Activated T-cell treated with anti-CD3 and anti-CD28 coated beads, Interleukin-2, amount 50 U/mL, for 4 hours (primary cell): Measurements from ENCODE around the gene FAM200C. TPM values are rescaled to one million over a fixed set of nuclear protein-coding genes. Genes with fewer than 3 reads are reported as not detected.

Experiments
- ATAC-seq, 2 donors: fragments of 200-7000 bp; cut with Tn5 transposase; one replicate each; pipeline ENCODE4 v1.10.0; 2021
- DNase-seq: peaks from one replicate; pipeline ENCODE4 v3.0.0-alpha.2; 2020
- H3K27me3 Mint-ChIP-seq: one replicate; pipeline ENCODE4 v1.8.0; 2021; ENCODE audit warnings: low read depth, mixed read lengths
- H3K36me3 Mint-ChIP-seq: one replicate; pipeline ENCODE4 v1.8.0; 2022; ENCODE audit warnings: mixed read lengths; ENCODE audit not compliant: insufficient read depth
- H3K4me1 Mint-ChIP-seq: one replicate; pipeline ENCODE4 v1.8.0; 2021; ENCODE audit warnings: low read depth, mixed read lengths
- H3K4me3 Mint-ChIP-seq: one replicate; pipeline ENCODE4 v1.8.0; 2021; ENCODE audit warnings: mild to moderate bottlenecking, moderate library complexity, mixed read lengths
- H3K9me3 Mint-ChIP-seq: one replicate; pipeline ENCODE4 v1.8.0; 2021; ENCODE audit warnings: mixed read lengths
- total RNA-seq, 3 donors: library from RNA; stranded (reverse); gene quantifications; one replicate each; pipeline ENCODE4 v1.2.1, GENCODE V29; 2021

FAM200C gene
- total RNA-seq, 3 donors from 2014 or later: 0.38 to 0.43 (median 0.42) TPM

DNA sequence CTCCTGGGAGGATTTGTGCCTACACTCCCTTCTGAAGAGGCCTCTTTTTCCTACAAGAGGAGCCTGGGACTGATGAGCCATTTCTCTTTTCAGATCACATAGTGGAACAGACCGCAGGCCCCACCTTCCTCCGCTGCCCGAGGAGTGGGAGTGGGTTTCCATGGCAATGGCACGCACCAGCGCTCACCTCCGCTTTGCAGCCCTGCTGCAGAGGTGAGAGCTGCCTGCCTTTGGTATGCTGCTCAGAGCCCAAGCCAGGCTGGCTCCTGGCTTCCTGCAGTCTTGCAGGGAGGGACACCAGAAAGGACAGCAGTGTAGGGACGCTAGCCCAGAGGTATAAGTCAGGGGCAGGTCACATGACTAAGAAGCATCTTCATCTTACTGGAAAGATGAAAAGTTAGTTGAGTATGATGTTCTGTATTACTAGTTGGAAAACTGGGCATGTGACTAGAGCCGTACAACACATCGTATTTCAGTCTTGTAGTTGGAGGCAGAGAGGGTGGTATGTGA lies 34.2 kb upstream of the FAM200C start:
- Mint-ChIP-seq H3K36me3 (peaks cover 2% of the 10 kb centered on the region), H3K27me3 (peaks cover 3% of the 10 kb centered on the region), H3K9me3 (no peaks in the 10 kb centered on the region), H3K4me1 (peaks cover 9% of the 10 kb centered on the region), H3K4me3 (no peak overlapping the region)
- DNase-seq (no peak), ATAC-seq (no peak)

DNA sequence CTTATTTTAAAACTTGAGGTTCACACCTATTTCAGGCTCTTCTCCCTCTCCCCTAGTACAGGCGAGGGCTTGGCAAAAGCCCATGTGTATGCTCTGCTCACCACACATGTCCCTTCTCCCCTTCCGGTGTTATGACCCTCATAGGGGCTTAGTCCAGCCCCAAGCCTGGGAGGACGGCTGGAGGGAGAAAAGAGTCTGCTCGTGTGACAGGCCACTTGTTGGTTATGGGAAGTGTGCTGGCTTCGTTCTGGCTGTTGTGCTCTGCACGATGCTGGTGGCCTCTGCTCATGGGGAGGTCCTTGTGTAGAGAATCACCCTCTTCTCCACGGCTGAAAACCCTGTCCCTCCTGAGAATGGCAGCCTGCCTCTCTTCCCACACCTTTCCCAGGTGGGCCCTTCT lies 32.9 kb upstream of the FAM200C start:
- ATAC-seq (no peak), DNase-seq (no peak)
- peaks cover 3% of the 10 kb centered on the region for H3K27me3 Mint-ChIP-seq
- peaks cover 6% of the 10 kb centered on the region for H3K4me1 Mint-ChIP-seq
- H3K36me3 Mint-ChIP-seq: peaks cover 2% of the 10 kb centered on the region
- no peak overlapping the region for H3K4me3 Mint-ChIP-seq
- no peaks in the 10 kb centered on the region for H3K9me3 Mint-ChIP-seq

DNA sequence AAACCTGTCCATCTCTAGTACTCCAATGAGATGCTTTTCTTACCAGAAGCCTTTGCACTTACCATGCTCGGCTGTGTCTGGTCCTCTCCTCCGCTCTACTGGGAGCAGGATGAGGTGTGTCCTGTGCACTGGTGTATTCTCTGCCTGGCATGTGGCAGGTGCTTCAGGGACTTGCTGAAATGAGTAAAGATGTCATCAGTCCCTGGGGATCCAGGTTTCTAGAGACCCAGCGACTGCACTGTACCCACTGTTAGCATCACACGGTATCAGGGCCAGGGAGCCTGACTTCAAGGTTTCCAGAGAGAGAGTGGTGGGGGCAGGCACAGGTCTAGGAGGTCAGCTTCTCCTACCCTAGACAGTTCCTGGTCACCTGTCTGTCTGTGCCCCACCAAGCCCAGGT lies 32.3 kb upstream of the FAM200C start:
- peaks cover 3% of the 10 kb centered on the region for H3K27me3 Mint-ChIP-seq
- peaks cover 2% of the 10 kb centered on the region for H3K36me3 Mint-ChIP-seq
- H3K9me3 Mint-ChIP-seq: no peaks in the 10 kb centered on the region
- no peak overlapping the region for H3K4me3 Mint-ChIP-seq
- DNase-seq (no peak), ATAC-seq (no peak)
- peaks cover 6% of the 10 kb centered on the region for H3K4me1 Mint-ChIP-seq

DNA sequence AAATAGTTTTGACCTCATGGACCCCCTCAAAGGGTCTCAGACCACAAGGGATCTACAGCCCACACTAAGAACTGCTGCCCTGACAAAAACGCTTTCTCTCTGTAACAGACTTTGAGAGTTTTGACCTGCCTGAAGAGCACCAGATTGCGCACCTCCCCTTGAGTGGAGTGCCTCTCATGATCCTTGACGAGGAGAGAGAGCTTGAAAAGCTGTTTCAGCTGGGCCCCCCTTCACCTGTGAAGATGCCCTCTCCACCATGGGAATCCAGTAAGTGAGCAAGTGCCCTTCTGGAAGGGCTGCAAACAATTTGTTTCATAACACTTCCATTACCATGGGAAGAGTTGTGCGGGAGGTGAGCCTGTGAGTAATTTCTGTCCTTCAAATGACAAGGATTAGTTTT lies 27.8 kb upstream of the FAM200C start:
- H3K9me3 Mint-ChIP-seq: no peaks in the 10 kb centered on the region
- H3K4me1 Mint-ChIP-seq: peaks cover 31% of the 10 kb centered on the region
- no peak for DNase-seq
- H3K4me3 Mint-ChIP-seq: no peak overlapping the region
- peaks cover 8% of the 10 kb centered on the region for H3K36me3 Mint-ChIP-seq
- ATAC-seq: no peak
- H3K27me3 Mint-ChIP-seq: no peaks in the 10 kb centered on the region

DNA sequence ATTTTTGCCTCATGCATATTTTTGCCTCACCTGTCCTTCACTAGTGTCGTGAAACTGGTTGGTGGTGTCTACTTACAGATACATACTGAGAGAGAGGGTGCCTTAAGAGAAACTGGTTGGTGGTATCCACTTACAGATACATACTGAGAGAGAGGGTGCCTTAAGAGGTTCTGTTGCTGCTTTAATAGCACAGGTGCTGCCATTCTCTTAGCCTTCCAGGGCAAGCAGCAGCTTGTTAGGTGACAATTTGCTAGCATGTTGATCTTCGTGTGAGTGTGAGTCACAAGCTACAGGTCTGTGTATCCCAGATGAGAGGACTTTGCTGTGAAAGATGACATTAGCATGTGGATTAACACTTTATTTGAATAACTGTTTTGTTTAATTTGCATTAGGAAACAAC lies 23.2 kb upstream of the FAM200C start:
- ATAC-seq (no peak), DNase-seq (no peak)
- Mint-ChIP-seq H3K4me1 (peaks cover 69% of the 10 kb centered on the region), H3K36me3 (peaks cover 7% of the 10 kb centered on the region), H3K27me3 (no peaks in the 10 kb centered on the region), H3K9me3 (no peaks in the 10 kb centered on the region), H3K4me3 (peak overlapping the region; percentile 94)

DNA sequence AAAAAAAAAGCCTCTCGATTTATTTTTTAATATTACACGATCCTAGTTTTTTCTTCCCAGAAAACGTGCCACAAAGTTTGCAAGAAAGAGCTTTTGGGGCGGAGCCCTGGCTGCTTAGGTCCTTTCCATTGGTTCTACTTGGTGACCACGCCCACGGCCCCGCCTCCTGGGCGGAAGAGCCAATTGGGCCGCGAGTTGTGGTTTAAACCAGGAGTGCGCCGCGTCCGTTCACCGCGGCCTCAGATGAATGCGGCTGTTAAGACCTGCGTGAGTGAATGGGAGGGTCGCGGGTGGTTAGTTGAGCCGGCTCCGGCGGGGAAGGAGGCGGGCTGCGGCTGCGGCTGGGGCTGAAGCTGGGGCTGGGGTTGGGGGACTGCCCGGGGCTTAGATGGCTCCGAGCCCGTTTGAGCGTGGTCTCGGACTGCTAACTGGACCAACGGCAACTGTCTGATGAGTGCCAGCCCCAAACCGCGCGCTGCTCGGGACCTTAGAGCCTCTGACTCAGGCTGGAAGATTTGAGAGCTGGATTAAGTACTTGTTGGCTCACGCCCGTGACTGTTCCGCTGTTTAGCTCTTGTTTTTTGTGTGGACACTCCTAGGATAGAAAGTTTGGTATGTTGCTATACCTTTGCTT lies 21.9 kb upstream of the FAM200C start, which contains the start of gene PTTG1:
Gene PTTG1, plus strand, starts transcription at position 231 of the 634 bp plus-strand sequence. CDS start 458 bp downstream, outside the sequence.
- Mint-ChIP-seq H3K36me3 (peaks cover 13% of the 10 kb centered on the region), H3K4me1 (peaks cover 77% of the 10 kb centered on the region), H3K4me3 (peak within 1 kb of the TSS; percentile 94), H3K9me3 (no peaks in the 10 kb centered on the region), H3K27me3 (no peaks in the 10 kb centered on the region)
- ATAC-seq (peak; percentile 81 to 83), DNase-seq (peak; percentile 85)

DNA sequence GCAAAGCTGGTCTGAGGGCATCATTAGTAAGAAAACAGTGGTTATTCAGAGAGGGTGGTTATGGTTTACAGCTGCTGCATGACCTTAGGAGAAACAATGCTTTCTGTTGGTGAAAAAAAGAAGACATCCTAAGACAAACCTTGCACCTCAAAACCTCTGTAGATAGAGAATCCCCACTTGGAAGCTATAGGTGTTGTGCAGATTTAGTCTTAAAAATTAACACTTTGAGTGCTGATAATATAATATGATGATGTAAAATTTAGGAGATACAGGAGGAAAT lies 20.4 kb upstream of the FAM200C start:
- Mint-ChIP-seq H3K9me3 (no peaks in the 10 kb centered on the region), H3K36me3 (peaks cover 16% of the 10 kb centered on the region), H3K27me3 (no peaks in the 10 kb centered on the region), H3K4me1 (peaks cover 86% of the 10 kb centered on the region), H3K4me3 (peak overlapping the region; percentile 100)
- ATAC-seq (no peak), DNase-seq (no peak)

DNA sequence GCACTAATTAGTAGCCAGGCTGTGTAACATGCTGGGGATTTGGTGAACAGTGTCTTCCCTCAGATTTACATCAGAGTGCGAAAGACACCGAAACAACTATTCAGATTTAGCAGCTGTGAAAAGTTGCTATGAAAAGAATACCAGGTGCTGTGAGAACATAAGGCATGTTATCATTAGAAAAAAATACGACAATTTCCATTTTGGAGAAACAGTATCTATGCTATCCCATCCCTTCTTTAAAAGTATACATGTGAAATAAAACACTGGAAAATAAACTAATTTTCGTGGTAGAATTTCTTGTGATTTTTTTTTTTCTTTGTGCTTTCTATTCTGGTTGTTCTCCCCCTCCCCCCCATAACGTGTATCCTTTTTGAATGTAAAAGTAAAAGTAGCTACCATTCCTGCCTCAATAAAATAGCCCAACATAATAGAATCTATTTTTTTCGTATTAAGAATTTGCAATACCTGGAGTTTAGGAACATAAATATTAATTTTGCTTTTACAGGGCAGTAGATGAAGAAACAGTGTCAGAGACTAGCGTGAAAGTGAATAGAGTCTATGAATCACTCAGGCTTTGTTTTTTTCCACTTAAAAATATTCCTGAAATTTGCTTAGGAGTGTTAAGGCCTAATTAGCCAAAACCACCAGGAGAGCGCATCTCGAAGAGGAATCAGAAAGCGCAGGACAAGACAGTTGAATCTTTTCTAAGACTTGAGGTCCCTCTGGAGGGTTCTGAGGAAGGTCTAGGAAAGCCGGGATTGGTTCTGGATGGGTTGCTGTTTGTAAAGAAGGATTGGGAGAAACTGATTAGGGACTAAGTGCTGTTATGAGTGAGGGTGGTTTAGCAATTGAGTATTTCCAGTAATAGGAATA lies 19.8 kb upstream of the FAM200C start:
- Mint-ChIP-seq H3K4me3 (peak overlapping the region; percentile 100), H3K9me3 (no peaks in the 10 kb centered on the region), H3K27me3 (no peaks in the 10 kb centered on the region), H3K4me1 (peaks cover 82% of the 10 kb centered on the region), H3K36me3 (peaks cover 15% of the 10 kb centered on the region)
- ATAC-seq (peak in 1 of 2 donors; percentile 15), DNase-seq (no peak)

DNA sequence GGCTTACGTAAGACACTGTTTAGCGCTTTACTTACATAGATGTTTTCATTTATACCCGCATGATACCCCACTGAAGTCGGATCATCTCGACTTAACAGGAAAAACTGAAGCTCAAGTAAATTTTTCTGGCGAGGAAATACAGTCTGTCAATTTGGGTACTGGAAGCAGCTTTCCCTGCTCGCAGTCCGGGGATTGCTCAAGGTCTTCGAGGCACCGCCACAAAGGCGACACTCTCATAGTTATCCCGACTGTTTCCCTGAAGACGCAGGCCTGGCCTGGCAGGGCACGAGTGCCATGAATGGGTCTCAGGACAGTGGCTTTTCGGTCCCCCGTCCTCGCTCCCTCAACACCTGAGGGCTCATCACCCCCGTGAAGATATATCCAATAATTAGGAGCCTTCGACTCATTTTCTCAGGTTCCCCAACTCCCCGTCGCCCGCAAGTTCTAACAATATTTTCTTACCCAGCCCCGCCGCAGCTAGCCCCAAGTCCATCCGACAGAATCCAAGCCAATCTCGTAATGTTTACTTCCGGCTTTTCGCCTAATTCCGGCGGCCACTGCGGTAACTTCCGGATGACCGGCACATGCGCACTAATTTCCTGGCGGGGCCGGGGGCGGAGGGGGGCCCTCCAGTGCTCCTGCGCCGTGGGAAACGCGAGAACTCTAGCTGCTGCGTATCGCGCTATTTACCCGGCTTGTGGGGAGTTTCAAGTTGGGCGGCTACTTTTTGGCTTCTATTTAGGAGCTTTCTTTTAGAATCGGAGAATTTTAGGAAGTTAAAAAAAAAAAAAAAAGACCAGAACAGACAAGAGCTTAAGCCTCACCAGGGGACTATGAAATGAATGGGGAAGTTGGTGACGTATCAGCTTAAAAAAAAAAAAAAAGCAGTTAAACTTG lies 19.0 kb upstream of the FAM200C start, which contains the start of gene SLU7:
Gene SLU7, minus strand, starts transcription at position 521 of the 897 bp plus-strand sequence. CDS start 3,787 bp downstream, outside the sequence.
- peak; percentile 90 for DNase-seq
- no peaks in the 10 kb centered on the region for H3K9me3 Mint-ChIP-seq
- peak; percentile 78 to 81 for ATAC-seq
- H3K4me1 Mint-ChIP-seq: peaks cover 74% of the 10 kb centered on the region
- peaks cover 12% of the 10 kb centered on the region for H3K36me3 Mint-ChIP-seq
- H3K27me3 Mint-ChIP-seq: no peaks in the 10 kb centered on the region
- H3K4me3 Mint-ChIP-seq: peak within 1 kb of the TSS; percentile 100

DNA sequence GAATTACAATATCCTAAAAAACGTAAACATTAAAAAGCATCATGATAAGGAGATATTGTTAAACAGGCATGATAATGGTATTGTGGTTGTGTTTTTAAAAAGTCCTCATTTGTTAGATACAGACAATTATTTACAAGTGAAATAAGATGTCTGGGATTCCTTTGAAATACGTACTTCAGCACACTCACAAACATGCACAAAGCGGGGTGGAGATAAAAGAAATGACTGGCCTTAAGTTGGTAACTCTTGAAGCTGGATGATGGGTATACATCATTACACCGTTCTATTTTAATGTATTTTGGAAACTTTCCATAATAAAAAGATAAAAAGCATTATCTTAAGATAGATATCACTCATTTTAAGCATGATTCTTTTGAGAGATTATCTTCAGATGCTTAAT lies 1.0 kb downstream of the FAM200C start:
- Mint-ChIP-seq H3K9me3 (no peaks in the 10 kb centered on the region), H3K27me3 (no peaks in the 10 kb centered on the region), H3K4me3 (peak overlapping the region; percentile 83), H3K4me1 (peaks cover 17% of the 10 kb centered on the region), H3K36me3 (peaks cover 10% of the 10 kb centered on the region)
- DNase-seq (no peak), ATAC-seq (no peak)

DNA sequence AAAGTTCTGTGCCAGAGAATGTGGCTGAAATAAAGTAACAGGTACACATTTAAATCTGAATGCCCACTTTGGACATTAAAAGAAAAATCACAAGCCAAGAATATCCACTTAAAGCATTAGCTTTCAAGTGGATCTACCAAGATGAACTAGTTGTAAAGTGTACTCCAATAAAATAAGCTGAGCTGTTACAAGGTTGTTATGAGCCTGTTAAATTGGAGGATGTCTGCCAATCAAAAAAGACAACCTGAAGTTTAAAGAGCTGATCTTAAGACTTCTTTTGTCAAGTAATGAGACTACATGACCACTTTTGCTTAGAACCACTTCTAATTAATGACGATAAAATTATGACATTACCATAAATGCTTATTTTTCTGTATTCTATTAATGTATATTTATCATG lies 2.4 kb downstream of the FAM200C start:
- Mint-ChIP-seq H3K9me3 (no peaks in the 10 kb centered on the region), H3K4me1 (peaks cover 17% of the 10 kb centered on the region), H3K27me3 (no peaks in the 10 kb centered on the region), H3K36me3 (peaks cover 4% of the 10 kb centered on the region), H3K4me3 (no peak overlapping the region)
- DNase-seq (no peak), ATAC-seq (no peak)

DNA sequence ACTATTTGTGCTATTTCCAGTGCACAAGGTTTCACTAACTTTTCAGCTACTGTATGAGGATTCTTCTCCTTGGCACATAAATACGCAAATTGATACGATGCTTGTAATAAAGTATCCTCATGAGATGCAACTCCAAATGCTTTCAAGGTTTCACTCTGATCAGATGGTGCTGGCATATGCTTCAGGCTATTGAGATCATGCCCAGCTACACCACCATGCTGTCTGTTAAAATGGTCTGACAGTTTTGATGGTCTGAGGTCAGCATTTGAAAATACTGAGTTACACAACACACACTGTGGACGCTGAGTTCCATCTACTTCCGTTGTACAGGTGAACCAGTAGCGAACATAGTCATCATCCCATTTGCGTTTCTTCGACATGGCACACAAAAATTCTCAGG lies 4.7 kb downstream of the FAM200C start:
- no peak for DNase-seq
- ATAC-seq: no peak
- Mint-ChIP-seq H3K36me3 (peaks cover 2% of the 10 kb centered on the region), H3K4me3 (no peak overlapping the region), H3K9me3 (no peaks in the 10 kb centered on the region), H3K27me3 (no peaks in the 10 kb centered on the region), H3K4me1 (peaks cover 12% of the 10 kb centered on the region)

DNA sequence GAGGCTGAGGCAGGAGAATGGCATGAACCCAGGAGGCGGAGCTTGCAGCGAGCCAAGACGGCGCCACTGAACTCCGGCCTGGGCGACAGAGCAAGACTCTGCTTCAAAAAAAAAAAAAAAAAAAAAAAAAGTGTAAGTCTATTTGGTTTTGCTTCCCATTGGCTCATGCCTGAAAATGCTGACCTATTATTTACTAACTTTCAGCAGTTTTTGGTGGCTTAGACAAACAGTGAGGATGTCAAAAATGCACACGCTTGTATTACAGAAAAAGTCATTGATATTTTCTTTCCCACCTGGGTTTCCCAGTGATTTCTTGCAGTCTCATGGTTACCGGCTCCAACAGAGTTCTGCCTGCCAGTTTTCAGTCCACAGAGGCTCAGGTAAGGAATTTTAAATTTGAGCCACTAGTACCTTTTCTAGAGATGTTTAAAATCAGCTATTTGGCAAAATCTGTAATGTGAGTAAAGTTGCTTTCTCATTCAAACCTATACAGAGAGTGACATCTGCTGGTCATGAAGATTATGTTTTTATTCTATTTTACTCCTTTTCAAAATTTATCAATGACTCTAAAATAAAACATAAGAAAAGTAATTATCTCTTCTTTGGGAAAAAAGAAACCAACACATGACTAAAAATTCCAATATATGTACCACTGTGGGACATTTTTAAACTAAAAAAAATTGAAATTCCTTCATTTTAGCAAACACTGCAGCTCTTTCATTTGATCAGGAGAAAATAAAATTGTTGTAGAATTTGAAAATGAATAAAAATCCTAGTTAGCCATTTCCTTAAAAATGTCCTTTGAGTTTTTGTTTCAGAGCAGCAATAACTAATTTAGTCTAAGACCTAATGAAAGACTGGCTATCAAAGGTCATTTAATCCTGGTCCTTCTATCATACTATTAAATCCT lies 8.8 kb downstream of the FAM200C start:
- Mint-ChIP-seq H3K4me1 (no peaks in the 10 kb centered on the region), H3K4me3 (no peak overlapping the region), H3K36me3 (no peaks in the 10 kb centered on the region), H3K9me3 (peaks cover 10% of the 10 kb centered on the region), H3K27me3 (no peaks in the 10 kb centered on the region)
- ATAC-seq: no peak
- no peak for DNase-seq
